ENCODE measurements around the gene F7. TPM values are rescaled to one million over a fixed set of nuclear protein-coding genes. Genes with fewer than 3 reads are reported as not detected.

Gene F7
- total and polyA plus RNA-seq, 2 of the 4 experiments (the other 2 are of a cell fraction): under 0.01 to 0.07 TPM

GRCh38 chr13:113093580-113094409, 11.8 kb upstream of the F7 start:
- POLR2A ChIA-PET (ENCODE audit: unreplicated experiment): no interaction called here
- Histone ChIP-seq H2BK15ac (ENCODE audit: low read depth, low read length) (no peak overlapping the region), H3K4ac (ENCODE audit: low read depth, low read length) (no peak overlapping the region), H2AK9ac (replicated peaks; ENCODE audit: low read depth, low read length, poor library complexity) (no peak overlapping the region), H3K18ac (ENCODE audit: low read depth, low read length) (no peak overlapping the region), H3K4me2 (ENCODE audit: low read depth, low read length) (no peak overlapping the region), H4K5ac (ENCODE audit: low read depth, low read length) (no peak overlapping the region), H3K9me3 (ENCODE audit: control insufficient read depth, insufficient read depth, low read length) (no peaks in the 10 kb centered on the region), H2AFZ (replicated peaks; ENCODE audit: low read length, poor library complexity) (no peak overlapping the region), H3K56ac (ENCODE audit: extremely low read depth, insufficient read depth, low read length) (no peak overlapping the region), H3K4me1 (ENCODE audit: control insufficient read depth, insufficient read depth, low read length) (0 out of 2 replicates have a peak, but pooled peaks cover 4% of the 10 kb centered on the region), H3K9me1 (ENCODE audit: insufficient read depth, low read length) (no peaks in the 10 kb centered on the region), H3K14ac (replicated peaks; ENCODE audit: low read depth, low read length) (no peak overlapping the region), H4K20me1 (ENCODE audit: insufficient read depth, low read length) (no peaks in the 10 kb centered on the region), H3K9ac (ENCODE audit: low read depth, low read length) (no peak overlapping the region), H2BK20ac (ENCODE audit: low read depth, low read length) (no peak overlapping the region), H3K23ac (ENCODE audit: low read depth, low read length) (no peak overlapping the region), H3K79me1 (ENCODE audit: low read depth in 1 of 2, low read length in 2 of 2) (no peaks in the 10 kb centered on the region), H3K36me3 (ENCODE audit: control insufficient read depth, insufficient read depth, low read length) (no peaks in the 10 kb centered on the region), H4K91ac (ENCODE audit: insufficient read depth, low read depth, low read length) (no peak overlapping the region), H2AK5ac (ENCODE audit: low read depth, low read length) (no peak overlapping the region), H2BK5ac (ENCODE audit: low read depth, low read length, poor library complexity, severe bottlenecking) (no peak overlapping the region), H4K8ac (ENCODE audit: low read depth in 2 of 2, low read length in 2 of 2) (no peak overlapping the region), H3K27ac (ENCODE audit: insufficient read depth, low read length) (no peak overlapping the region), H3K27me3 (ENCODE audit: control insufficient read depth, insufficient read depth, low read length) (peaks cover 41% of the 10 kb centered on the region), H2BK120ac (ENCODE audit: low read depth, low read length) (no peak overlapping the region), H3K4me3 (ENCODE audit: insufficient read depth, low read depth, low read length) (no peak overlapping the region)
- no TSS peak for BruUV-seq (replicated peaks)
- in situ Hi-C loops (cut with MboI; ENCODE audit: low sequenced_read_pairs) (no loop called here), dilution Hi-C loops (cut with HindIII; ENCODE audit: low sequenced_read_pairs, unreplicated experiment) (no loop called here), intact Hi-C loops (cut with micrococcal nuclease) (no loop called here)
- CTCF ChIA-PET: no interaction called here
- ATAC-seq (ENCODE audit: low read depth): no peak
- WGBS, 2 experiments (ENCODE audit: extremely low coverage in 2 of 2, insufficient read length in 1 of 2): 77% methylated on average over 10 of the region's 29 CpGs; no CpG with 5 or more reads in 1 of the 2 experiments
- no peak for DNase-seq
- TF ChIP-seq NFE2L2 (IDR thresholded peaks at IDR 0.05; ENCODE audit: low read depth, low read length) (no peak), BHLHE40 (IDR thresholded peaks at IDR 0.05; ENCODE audit: low read depth, low read length) (no peak), ELK1 (IDR thresholded peaks at IDR 0.05; ENCODE audit: borderline replicate concordance, low read depth, low read length) (no peak), USF2 (IDR thresholded peaks at IDR 0.05; ENCODE audit: low read depth, low read length) (no peak), SMC3 (IDR thresholded peaks at IDR 0.05; ENCODE audit: low read depth, low read length) (no peak), RFX5 (IDR thresholded peaks at IDR 0.05; ENCODE audit: low read depth, low read length) (no peak), CEBPB (IDR thresholded peaks at IDR 0.05; ENCODE audit: low read depth, low read length) (no peak), RAD21 (IDR thresholded peaks at IDR 0.05; ENCODE audit: low read length) (no peak), POLR2A (IDR thresholded peaks at IDR 0.05; ENCODE audit: low read depth, low read length) (no peak), CHD1 (IDR thresholded peaks at IDR 0.05; ENCODE audit: low read depth, low read length) (no peak), MAFK (IDR thresholded peaks at IDR 0.05; ENCODE audit: low read depth, low read length) (no peak), MAZ (IDR thresholded peaks at IDR 0.05; ENCODE audit: borderline replicate concordance, low read depth, low read length) (no peak), RCOR1 (IDR thresholded peaks at IDR 0.05; ENCODE audit: insufficient replicate concordance, low read length) (no peak), FOS (IDR thresholded peaks at IDR 0.05; ENCODE audit: low read depth, low read length) (no peak)
- TF ChIP-seq, protein P1, sequence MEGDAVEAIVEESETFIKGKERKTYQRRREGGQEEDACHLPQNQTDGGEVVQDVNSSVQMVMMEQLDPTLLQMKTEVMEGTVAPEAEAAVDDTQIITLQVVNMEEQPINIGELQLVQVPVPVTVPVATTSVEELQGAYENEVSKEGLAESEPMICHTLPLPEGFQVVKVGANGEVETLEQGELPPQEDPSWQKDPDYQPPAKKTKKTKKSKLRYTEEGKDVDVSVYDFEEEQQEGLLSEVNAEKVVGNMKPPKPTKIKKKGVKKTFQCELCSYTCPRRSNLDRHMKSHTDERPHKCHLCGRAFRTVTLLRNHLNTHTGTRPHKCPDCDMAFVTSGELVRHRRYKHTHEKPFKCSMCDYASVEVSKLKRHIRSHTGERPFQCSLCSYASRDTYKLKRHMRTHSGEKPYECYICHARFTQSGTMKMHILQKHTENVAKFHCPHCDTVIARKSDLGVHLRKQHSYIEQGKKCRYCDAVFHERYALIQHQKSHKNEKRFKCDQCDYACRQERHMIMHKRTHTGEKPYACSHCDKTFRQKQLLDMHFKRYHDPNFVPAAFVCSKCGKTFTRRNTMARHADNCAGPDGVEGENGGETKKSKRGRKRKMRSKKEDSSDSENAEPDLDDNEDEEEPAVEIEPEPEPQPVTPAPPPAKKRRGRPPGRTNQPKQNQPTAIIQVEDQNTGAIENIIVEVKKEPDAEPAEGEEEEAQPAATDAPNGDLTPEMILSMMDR (conservative IDR thresholded peaks at IDR 0.05; ENCODE audit: low read depth, low read length): no peak
